SW480 (cell line): ENCODE results near the gene PKMYT1.

ENCODE experiments used
- DNase-seq: peaks from one replicate; pipeline ENCODE4 v3.0.0-alpha.2; 2016; ENCODE audit warnings: low spot score

PKMYT1 gene

GRCh38 chr16:2996298-2996697 lies 16.1 kb upstream of the PKMYT1 start:
- no peak for DNase-seq

- no peak for DNase-seq
Observed at GRCh38 chr16:2992383-2993081, 12.3 kb upstream of the PKMYT1 start.

GRCh38 chr16:2991566-2992261 lies 11.5 kb upstream of the PKMYT1 start:
- peak; percentile 78 for DNase-seq

GRCh38 chr16:2990891-2991290 lies 10.6 kb upstream of the PKMYT1 start:
- DNase-seq: peak; percentile 74

- no peak for DNase-seq
Observed at GRCh38 chr16:2988590-2989099, 8.4 kb upstream of the PKMYT1 start.

- DNase-seq: no peak
Observed at GRCh38 chr16:2987833-2988232, 7.6 kb upstream of the PKMYT1 start.

GRCh38 chr16:2987286-2987685 lies 7.0 kb upstream of the PKMYT1 start:
- no peak for DNase-seq

GRCh38 chr16:2986623-2987188 lies 6.5 kb upstream of the PKMYT1 start:
- no peak for DNase-seq

GRCh38 chr16:2985893-2986355 lies 5.7 kb upstream of the PKMYT1 start:
- no peak for DNase-seq

- no peak for DNase-seq
Observed at GRCh38 chr16:2985462-2985861, 5.2 kb upstream of the PKMYT1 start.

GRCh38 chr16:2983706-2984136 lies 3.5 kb upstream of the PKMYT1 start:
- DNase-seq: peak; percentile 72

GRCh38 chr16:2982402-2982801 lies 2.2 kb upstream of the PKMYT1 start:
- DNase-seq: no peak

GRCh38 chr16:2981899-2982250 lies 1.6 kb upstream of the PKMYT1 start:
- no peak for DNase-seq

GRCh38 chr16:2981177-2981898 lies 1.1 kb upstream of the PKMYT1 start:
- DNase-seq: no peak

- no peak for DNase-seq
Observed at GRCh38 chr16:2979669-2980226, 498 bp downstream of the PKMYT1 start.

- no peak for DNase-seq
Observed at GRCh38 chr16:2977440-2977839, 2.8 kb downstream of the PKMYT1 start.

- no peak for DNase-seq
Observed at GRCh38 chr16:2976673-2977072, 3.6 kb downstream of the PKMYT1 start.

GRCh38 chr16:2976201-2976600 lies 4.0 kb downstream of the PKMYT1 start:
- DNase-seq: no peak

- DNase-seq: no peak
Observed at GRCh38 chr16:2975161-2975795, 5.0 kb downstream of the PKMYT1 start.

- DNase-seq: no peak
Observed at GRCh38 chr16:2974319-2975056, 5.8 kb downstream of the PKMYT1 start.
